HCT116 (cell line): ENCODE data around the gene TBCD. TPM values are rescaled to one million over a fixed set of nuclear protein-coding genes. Genes with fewer than 3 reads are reported as not detected.

Experiments used
- ATAC-seq: fragments of 200-7000 bp; cut with Tn5 transposase; 2 replicates; pipeline ENCODE4 v1.9.1; 2020; ENCODE audit warnings: mild to moderate bottlenecking, moderate library complexity
- BruUV-seq: library from RNA; stranded (reverse); fragments of 400-500 nt; replicated peaks from 2 replicates; lab custom pipeline; 2021; lab: Mats Ljungman, UMichigan
- CTCF ChIA-PET: fragments of 300-600 bp; sonication (Branson Sonifier 250); formaldehyde crosslinking; loops from one replicate; lab custom pipeline; 2021; ENCODE audit warnings: antibody characterized with exemption; lab: Charles Lee
- POLR2A ChIA-PET: fragments of 300-600, 350-600 bp; sonication (Branson Sonifier 250); formaldehyde crosslinking; loops from one replicate; lab custom pipeline; 2021; ENCODE audit warnings: antibody characterized with exemption; lab: Charles Lee
- RAD21 ChIA-PET, 2 experiments: fragments of 300-600 bp; sonication (Branson Sonifier 250); formaldehyde crosslinking; loops; one replicate each; lab custom pipeline; 2023; ENCODE audit warnings: low total read pairs in 2 of 2; ENCODE audit not compliant: uncharacterized antibody in 2 of 2, unreplicated experiment in 2 of 2, low non-redundant PET in 1 of 2; lab: Charles Lee
- DNase-seq: peaks from one replicate; pipeline ENCODE4 v3.0.0-alpha.2; 2010; ENCODE audit warnings: low read depth, low spot score
- H2AFZ ChIP-seq: fragments of 200-600 bp; shearing (Covaris generic), sonication (generic); 2 replicates; pipeline ENCODE4 v1.6.1; 2017; ENCODE audit warnings: low read depth, mixed run types, mixed read lengths, antibody characterized with exemption, low read length; ENCODE audit not compliant: poor library complexity, severe bottlenecking
- H3K27ac ChIP-seq: 2 replicates; pipeline ENCODE4 v1.5.1; 2012; ENCODE audit warnings: low read depth, low read length
- H3K27me3 ChIP-seq: fragments of 200-600 bp; sonication (generic); 2 replicates; pipeline ENCODE4 v1.6.1; 2016; ENCODE audit warnings: mixed run types, low read length, mixed read lengths; ENCODE audit not compliant: insufficient read depth
- H3K36me3 ChIP-seq, 2 experiments: fragments of 200-500 bp in 1 of 2; fragments of 200-600 bp in 1 of 2; sonication (Bioruptor generic) in 1 of 2; sonication (generic) in 1 of 2; 2 replicates each; pipeline versions ENCODE4 v1.5.1 to v1.6.1; 2014 to 2016; ENCODE audit warnings: low read length in 2 of 2, inconsistent platforms in 1 of 2, mixed read lengths in 1 of 2, mixed run types in 1 of 2; ENCODE audit not compliant: insufficient read depth in 2 of 2, control insufficient read depth in 1 of 2
- H3K4me1 ChIP-seq, 2 experiments: fragments of 200-600 bp in 1 of 2; sonication (generic) in 1 of 2; 2 replicates each; pipeline versions ENCODE4 v1.5.1 to v1.6.1; 2012 to 2017; ENCODE audit warnings: low read length in 2 of 2, inconsistent platforms in 1 of 2, mild to moderate bottlenecking in 1 of 2, mixed read lengths in 1 of 2, mixed run types in 1 of 2, moderate library complexity in 1 of 2; ENCODE audit not compliant: insufficient read depth in 2 of 2, control insufficient read depth in 1 of 2
- H3K4me2 ChIP-seq: fragments of 200-600 bp; sonication (generic); 2 replicates; pipeline ENCODE4 v1.6.1; 2017; ENCODE audit warnings: mixed run types, low read length, mixed read lengths
- H3K4me3 ChIP-seq, 2 experiments: fragments of 200-600 bp in 1 of 2; sonication (generic) in 1 of 2; replicated peaks in 1 of 2; 2 replicates each; pipeline ENCODE4 v1.5.1; 2011 to 2016; ENCODE audit warnings: low read length in 2 of 2, control low read depth in 1 of 2, low read depth in 1 of 2, mild to moderate bottlenecking in 1 of 2, mixed read lengths in 1 of 2, mixed run types in 1 of 2
- H3K79me2 ChIP-seq: fragments of 200-600 bp; sonication (generic); 2 replicates; pipeline ENCODE4 v1.6.1; 2017; ENCODE audit warnings: mild to moderate bottlenecking, mixed run types, low read length, moderate library complexity, mixed read lengths; ENCODE audit not compliant: insufficient read depth
- H3K9ac ChIP-seq: fragments of 200-600 bp; sonication (generic); 2 replicates; pipeline ENCODE4 v1.6.1; 2016; ENCODE audit warnings: low read length, mixed read lengths
- H3K9me2 ChIP-seq: fragments of 200-600 bp; sonication (generic), shearing (Covaris generic); 2 replicates; pipeline ENCODE4 v1.6.1; 2017; ENCODE audit warnings: mixed run types, mild to moderate bottlenecking, moderate library complexity; ENCODE audit not compliant: insufficient read depth
- H3K9me3 ChIP-seq, 2 experiments: fragments of 200-500 bp in 1 of 2; fragments of 200-600 bp in 1 of 2; sonication (Bioruptor generic) in 1 of 2; sonication (generic) in 1 of 2; 2 replicates each; pipeline ENCODE4 v1.6.1; 2014 to 2017; ENCODE audit warnings: low read length in 2 of 2, mixed read lengths in 2 of 2, inconsistent platforms in 1 of 2, low read depth in 1 of 2, mild to moderate bottlenecking in 1 of 2, mixed run types in 1 of 2, moderate library complexity in 1 of 2; ENCODE audit not compliant: control insufficient read depth in 1 of 2, insufficient read depth in 1 of 2
- H4K20me1 ChIP-seq: fragments of 200-600 bp; sonication (generic), shearing (Covaris generic); 2 replicates; pipeline ENCODE4 v1.6.1; 2017; ENCODE audit warnings: mixed run types, mild to moderate bottlenecking, moderate library complexity; ENCODE audit not compliant: insufficient read depth
- CEBPB ChIP-seq: IDR thresholded peaks from 2 replicates; pipeline ENCODE4 v1.6.1; 2012; ENCODE audit warnings: low read depth
- EGR1 ChIP-seq: IDR thresholded peaks from 2 replicates; pipeline ENCODE4 v1.6.1; 2012; ENCODE audit warnings: low read depth
- EZH2 ChIP-seq: fragments of 200-600 bp; sonication (generic); IDR thresholded peaks from 2 replicates; pipeline ENCODE4 v1.6.1; 2017; ENCODE audit warnings: antibody characterized with exemption, mixed run types
- EZH2phosphoT487 ChIP-seq: fragments of 200-600 bp; IDR thresholded peaks from 2 replicates; pipeline ENCODE4 v1.6.1; 2018; ENCODE audit warnings: antibody characterized with exemption, borderline replicate concordance
- SP1 ChIP-seq: IDR thresholded peaks from 2 replicates; pipeline ENCODE4 v1.6.1; 2012; ENCODE audit warnings: low read depth
- TCF7L2 ChIP-seq: IDR thresholded peaks from 2 replicates; pipeline ENCODE4 v1.7.0; 2011; ENCODE audit warnings: borderline replicate concordance, inconsistent platforms; ENCODE audit not compliant: insufficient read depth, insufficient read length; ENCODE audit errors: extremely low read depth
- intact Hi-C: fragments of 100-400 bp; cut with micrococcal nuclease; formaldehyde crosslinking; loops from 2 replicates; pipeline ENCODE4 v1.10.0; 2022
- total RNA-seq: library from RNA; stranded (reverse); gene quantifications from one replicate; pipeline ENCODE4 v1.2.1, GENCODE V29; 2021; ENCODE audit not compliant: unreplicated experiment
- TF ChIP-seq, protein P1 (sequence below): IDR thresholded peaks from 2 replicates; pipeline ENCODE4 v1.6.1; 2011; ENCODE audit warnings: mild to moderate bottlenecking, low read length, moderate library complexity; ENCODE audit not compliant: insufficient replicate concordance; ENCODE audit errors: extremely low read depth

Gene TBCD
- total RNA-seq, 1 experiment from 2014 or later = 152 TPM

DNA sequence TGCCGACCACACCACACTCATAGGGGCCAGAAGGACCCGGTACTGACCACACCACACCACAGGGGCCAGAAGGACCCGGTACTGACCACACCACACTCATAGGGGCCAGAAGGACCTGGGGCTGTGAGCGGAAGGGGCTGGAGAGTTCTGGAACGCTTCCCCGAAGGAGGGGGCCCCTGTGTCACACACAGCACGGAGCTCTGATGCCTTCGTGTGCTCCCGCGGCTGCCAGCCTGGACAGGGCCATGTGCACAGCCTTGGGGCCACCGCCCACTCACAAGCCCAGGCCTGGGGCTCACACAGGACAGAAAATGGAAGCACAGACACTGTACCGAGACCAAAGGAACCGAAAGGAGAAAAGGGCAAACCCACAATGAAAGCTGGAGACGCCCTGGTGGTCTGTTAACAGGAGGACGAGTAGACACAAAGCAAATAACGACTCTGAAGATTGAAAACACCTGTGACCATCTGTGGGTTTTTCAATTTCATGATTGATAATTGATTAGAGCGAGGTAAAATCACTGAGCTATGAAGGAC lies 221.0 kb downstream of the TBCD start:
- TF ChIP-seq TCF7L2 (no peak), EGR1 (no peak), SP1 (no peak), EZH2 (no peak), CEBPB (no peak), EZH2phosphoT487 (no peak)
- TF ChIP-seq, protein P1, sequence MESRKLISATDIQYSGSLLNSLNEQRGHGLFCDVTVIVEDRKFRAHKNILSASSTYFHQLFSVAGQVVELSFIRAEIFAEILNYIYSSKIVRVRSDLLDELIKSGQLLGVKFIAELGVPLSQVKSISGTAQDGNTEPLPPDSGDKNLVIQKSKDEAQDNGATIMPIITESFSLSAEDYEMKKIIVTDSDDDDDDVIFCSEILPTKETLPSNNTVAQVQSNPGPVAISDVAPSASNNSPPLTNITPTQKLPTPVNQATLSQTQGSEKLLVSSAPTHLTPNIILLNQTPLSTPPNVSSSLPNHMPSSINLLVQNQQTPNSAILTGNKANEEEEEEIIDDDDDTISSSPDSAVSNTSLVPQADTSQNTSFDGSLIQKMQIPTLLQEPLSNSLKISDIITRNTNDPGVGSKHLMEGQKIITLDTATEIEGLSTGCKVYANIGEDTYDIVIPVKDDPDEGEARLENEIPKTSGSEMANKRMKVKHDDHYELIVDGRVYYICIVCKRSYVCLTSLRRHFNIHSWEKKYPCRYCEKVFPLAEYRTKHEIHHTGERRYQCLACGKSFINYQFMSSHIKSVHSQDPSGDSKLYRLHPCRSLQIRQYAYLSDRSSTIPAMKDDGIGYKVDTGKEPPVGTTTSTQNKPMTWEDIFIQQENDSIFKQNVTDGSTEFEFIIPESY = no peak
- TF ChIP-seq, all 23 proteins: peak for 0
- no peak for ATAC-seq
- ChIA-PET RAD21 (no interaction called here), POLR2A (no interaction called here), CTCF (no interaction called here)
- Histone ChIP-seq H3K27ac (no peak overlapping the region), H3K27me3 (no peaks in the 10 kb centered on the region), H3K4me1 (no peaks in the 10 kb centered on the region), H3K9me2 (no peaks in the 10 kb centered on the region), H3K36me3 (no peaks in the 10 kb centered on the region), H2AFZ (no peak overlapping the region), H3K4me3 (no peak overlapping the region), H3K9ac (no peak overlapping the region), H4K20me1 (no peaks in the 10 kb centered on the region), H3K4me2 (no peak overlapping the region), H3K9me3 (no peaks in the 10 kb centered on the region), H3K79me2 (no peaks in the 10 kb centered on the region)
- no TSS peak for BruUV-seq
- intact Hi-C loops = no loop called here
- DNase-seq = no peak
